Esophagus (tissue), 2 donors: ENCODE data around the gene COX7A1. TPM values are rescaled to one million over a fixed set of nuclear protein-coding genes. Genes with fewer than 3 reads are reported as not detected.
"Not testable (repeated sequence)": the region's sequence is repeated elsewhere in the genome, so short reads cannot be mapped to it uniquely, and the experiment has no call there.

Experiments used
- H3K27ac ChIP-seq, 2 donors: one replicate each; pipeline ENCODE4 v1.5.1; 2013; ENCODE audit warnings: low read depth in 2 of 2, mild to moderate bottlenecking in 2 of 2, inconsistent platforms in 1 of 2, low read length in 1 of 2, moderate library complexity in 1 of 2
- H3K27me3 ChIP-seq, 2 donors: one replicate each; pipeline ENCODE4 v1.6.1; 2013; ENCODE audit warnings: low read length in 2 of 2, control low read depth in 1 of 2, mild to moderate bottlenecking in 1 of 2; ENCODE audit not compliant: insufficient read depth in 2 of 2, control insufficient read depth in 1 of 2
- H3K36me3 ChIP-seq, 2 donors: one replicate each; pipeline ENCODE4 v1.6.1; 2013; ENCODE audit warnings: low read length in 1 of 2; ENCODE audit not compliant: control insufficient read depth in 2 of 2, insufficient read depth in 2 of 2
- H3K4me1 ChIP-seq, 2 donors: one replicate each; pipeline ENCODE4 v1.6.1; 2013; ENCODE audit warnings: low read length in 1 of 2; ENCODE audit not compliant: control insufficient read depth in 2 of 2, insufficient read depth in 2 of 2
- H3K4me3 ChIP-seq, 2 donors: one replicate each; pipeline ENCODE4 v1.5.1; 2013; ENCODE audit warnings: low read length in 2 of 2, mild to moderate bottlenecking in 2 of 2, low read depth in 1 of 2, moderate library complexity in 1 of 2
- H3K9me3 ChIP-seq, 2 donors: one replicate each; pipeline ENCODE4 v1.6.1; 2013; ENCODE audit warnings: mild to moderate bottlenecking in 2 of 2, low read depth in 1 of 2, low read length in 1 of 2, moderate library complexity in 1 of 2; ENCODE audit not compliant: control insufficient read depth in 2 of 2, insufficient read depth in 1 of 2
- WGBS, 2 donors: extraction: QIAGEN DNeasy Blood & Tissue Kit; methylation state at CpG; one replicate each; pipeline ENCODE4 v1.1.7; 2013; 5-methylcytosine and 5-hydroxymethylcytosine counted together
- polyA plus RNA-seq, 2 donors: library from polyadenylated mRNA; stranded (reverse); fragments of 200-250 nt; gene quantifications; one replicate each; pipeline ENCODE4 v1.2.3, GENCODE V29; 2013
- donor health status: healthy with polysubstance abuse.
- donor health status: Bipolar disorder and iron deficiency.

The COX7A1 gene
- polyA plus RNA-seq, 2 donors, result 17.3 to 22.9 TPM

- Histone ChIP-seq H3K9me3 (no peaks in the 10 kb centered on the region), H3K4me3 (no peak overlapping the region), H3K4me1 (peaks cover 0 to 6% of the 10 kb centered on the region in 2 donors), H3K27me3 (no peaks in the 10 kb centered on the region), H3K36me3 (peaks cover 12 to 33% of the 10 kb centered on the region in 2 donors), H3K27ac (no peak overlapping the region)
- 88 to 91% methylated on average over 9 of the region's 9 CpGs for WGBS, 2 donors
These were observed 9.8 kb downstream of the COX7A1 start for GRCh38 chr19:36142496-36142895.

GRCh38 chr19:36142046-36142445, 10.2 kb downstream of the COX7A1 start:
- Histone ChIP-seq H3K4me3 (peak overlapping the region in 1 of 2 donors; percentile 91), H3K36me3 (peaks cover 12 to 30% of the 10 kb centered on the region in 2 donors), H3K9me3 (no peaks in the 10 kb centered on the region), H3K27ac (peak overlapping the region; percentile 99), H3K27me3 (no peaks in the 10 kb centered on the region), H3K4me1 (peaks cover 0 to 6% of the 10 kb centered on the region in 2 donors)
- 96 to 97% methylated on average over 12 to 14 of the region's 14 CpGs for WGBS, 2 donors

GRCh38 chr19:36141039-36141927, 11.0 kb downstream of the COX7A1 start:
- Histone ChIP-seq H3K4me1 (peaks cover 0 to 6% of the 10 kb centered on the region in 2 donors), H3K9me3 (no peaks in the 10 kb centered on the region), H3K4me3 (peak overlapping the region; percentile 83 to 91), H3K27me3 (no peaks in the 10 kb centered on the region), H3K36me3 (peaks cover 11 to 23% of the 10 kb centered on the region in 2 donors), H3K27ac (peak overlapping the region; percentile 99)
- 20 to 25% methylated on average over 32 to 42 of the region's 42 CpGs for WGBS, 2 donors

- whole genome bisulfite sequencing, 2 donors, result 0% methylated on average over 31 of the region's 31 CpGs
- H3K9me3 ChIP-seq, result no peaks in the 10 kb centered on the region
- H3K4me1 ChIP-seq, result peaks cover 0 to 6% of the 10 kb centered on the region in 2 donors
- H3K27me3 ChIP-seq, result no peaks in the 10 kb centered on the region
- peaks cover 6 to 14% of the 10 kb centered on the region in 2 donors for H3K36me3 ChIP-seq
- H3K27ac ChIP-seq, result peak overlapping the region; percentile 99
- peak overlapping the region; percentile 83 to 91 for H3K4me3 ChIP-seq
These were observed 11.8 kb downstream of the COX7A1 start for GRCh38 chr19:36140304-36141038.

GRCh38 chr19:36139473-36140303, 12.6 kb downstream of the COX7A1 start, which contains the start of gene CAPNS1:
TSS of gene CAPNS1 (plus strand) at chr19:36140066. CDS start at chr19:36141012, 946 bp downstream.
- H3K27me3 ChIP-seq, result no peaks in the 10 kb centered on the region
- H3K27ac ChIP-seq, result peak within 1 kb of the TSS; percentile 99
- WGBS, 2 donors, result 0 to 1% methylated on average over 75 of the region's 75 CpGs
- H3K4me3 ChIP-seq, result peak within 1 kb of the TSS; percentile 83 to 91
- no peaks in the 10 kb centered on the region for H3K9me3 ChIP-seq
- peaks cover 0 to 6% of the 10 kb centered on the region in 2 donors for H3K4me1 ChIP-seq
- peaks cover 6 to 14% of the 10 kb centered on the region in 2 donors for H3K36me3 ChIP-seq

- 49 to 55% methylated on average over 7 of the region's 7 CpGs for WGBS, 2 donors
- Histone ChIP-seq H3K4me3 (peak overlapping the region; percentile 83 to 91), H3K27ac (peak overlapping the region; percentile 99), H3K36me3 (peaks cover 6 to 12% of the 10 kb centered on the region in 2 donors), H3K27me3 (no peaks in the 10 kb centered on the region), H3K9me3 (no peaks in the 10 kb centered on the region), H3K4me1 (peaks cover 0 to 6% of the 10 kb centered on the region in 2 donors)
These were observed 13.2 kb downstream of the COX7A1 start for GRCh38 chr19:36139120-36139472.

GRCh38 chr19:36136964-36137686, 15.1 kb downstream of the COX7A1 start:
- Histone ChIP-seq H3K27ac (peak overlapping the region; percentile 89 to 99), H3K36me3 (peaks cover 0 to under 1% of the 10 kb centered on the region in 2 donors), H3K27me3 (no peaks in the 10 kb centered on the region), H3K4me1 (peaks cover 0 to 6% of the 10 kb centered on the region in 2 donors), H3K9me3 (no peaks in the 10 kb centered on the region), H3K4me3 (no peak overlapping the region)
- 40 to 43% methylated on average over 12 of the region's 12 CpGs for WGBS, 2 donors

- H3K4me3 ChIP-seq, H3K9me3 ChIP-seq, H3K4me1 ChIP-seq, H3K27me3 ChIP-seq, H3K36me3 ChIP-seq: not testable (repeated sequence)
- H3K27ac ChIP-seq, result peak overlapping the region in 1 of 2 donors; percentile 69
- 90 to 96% methylated on average over 4 of the region's 4 CpGs for WGBS, 2 donors
These were observed 17.4 kb downstream of the COX7A1 start for GRCh38 chr19:36134867-36135266.
